Endothelial cell (in vitro differentiated cells): ENCODE results near the gene PUM1. TPM values are rescaled to one million over a fixed set of nuclear protein-coding genes. Genes with fewer than 3 reads are reported as not detected.
"Not testable (repeated sequence)": the region's sequence is repeated elsewhere in the genome, so short reads cannot be mapped to it uniquely, and the experiment has no call there.

ENCODE experiments used
- DNase-seq: peaks from one replicate; pipeline ENCODE4 v3.0.0; 2021; ENCODE audit warnings: low spot score
- H3K27ac Mint-ChIP-seq: one replicate; pipeline ENCODE4 v1.8.0; 2021; ENCODE audit warnings: mixed read lengths, inconsistent platforms; ENCODE audit not compliant: unreplicated experiment
- H3K27me3 Mint-ChIP-seq: one replicate; pipeline ENCODE4 v1.8.0; 2021; ENCODE audit warnings: mild to moderate bottlenecking, moderate library complexity, mixed read lengths, inconsistent platforms; ENCODE audit not compliant: unreplicated experiment
- H3K36me3 Mint-ChIP-seq: one replicate; pipeline ENCODE4 v1.8.0; 2021; ENCODE audit warnings: mild to moderate bottlenecking, low read depth, mixed read lengths, inconsistent platforms; ENCODE audit not compliant: unreplicated experiment
- H3K4me1 Mint-ChIP-seq: one replicate; pipeline ENCODE4 v1.8.0; 2021; ENCODE audit warnings: mild to moderate bottlenecking, mixed read lengths, inconsistent platforms; ENCODE audit not compliant: unreplicated experiment
- H3K4me3 Mint-ChIP-seq: one replicate; pipeline ENCODE4 v1.8.0; 2021; ENCODE audit warnings: mild to moderate bottlenecking, mixed read lengths, inconsistent platforms; ENCODE audit not compliant: unreplicated experiment
- H3K9me3 Mint-ChIP-seq: one replicate; pipeline ENCODE4 v1.8.0; 2021; ENCODE audit warnings: mixed read lengths, inconsistent platforms; ENCODE audit not compliant: unreplicated experiment
- total RNA-seq: library from RNA; stranded (reverse); fragmentation: NEBNext Ultra II Directional; extraction: Animal tissue kit (Norgen Biotek cat#: 25700); gene quantifications from one replicate; pipeline ENCODE4 v1.2.1, GENCODE V29; 2021; ENCODE audit not compliant: unreplicated experiment
- TF ChIP-seq, protein P1 (sequence below): fragments of 200-600 bp; sonication (generic); IDR thresholded peaks from one replicate; pipeline ENCODE4 v1.5.0; 2021; ENCODE audit warnings: antibody characterized with exemption; ENCODE audit not compliant: unreplicated experiment

Gene PUM1
- total RNA-seq, 1 donor from 2014 or later: 135 TPM

DNA sequence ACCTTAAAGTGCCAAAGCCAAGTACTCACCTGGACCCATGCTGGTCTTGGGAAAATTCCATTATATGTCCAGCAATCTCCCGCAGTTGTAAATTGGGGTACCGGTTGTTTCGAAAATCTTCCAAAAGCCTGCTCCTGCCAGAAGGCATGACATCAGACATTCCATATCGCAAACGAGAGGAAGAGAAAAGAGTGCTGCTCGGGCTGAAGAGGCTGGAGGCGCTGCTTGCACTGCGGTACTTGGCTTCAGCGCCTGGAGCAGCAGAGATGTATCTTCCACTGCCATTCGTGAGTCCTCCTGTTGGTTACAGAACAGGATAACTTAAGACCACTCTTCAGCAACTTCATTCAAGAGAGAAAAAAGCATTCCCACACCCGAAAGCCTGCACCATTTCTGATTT lies 111.8 kb downstream of the PUM1 start:
- Mint-ChIP-seq H3K27me3 (no peaks in the 10 kb centered on the region), H3K4me3 (no peak overlapping the region), H3K9me3 (no peaks in the 10 kb centered on the region), H3K4me1 (no peaks in the 10 kb centered on the region), H3K36me3 (peaks cover 37% of the 10 kb centered on the region), H3K27ac (no peak overlapping the region)
- TF ChIP-seq, protein P1, sequence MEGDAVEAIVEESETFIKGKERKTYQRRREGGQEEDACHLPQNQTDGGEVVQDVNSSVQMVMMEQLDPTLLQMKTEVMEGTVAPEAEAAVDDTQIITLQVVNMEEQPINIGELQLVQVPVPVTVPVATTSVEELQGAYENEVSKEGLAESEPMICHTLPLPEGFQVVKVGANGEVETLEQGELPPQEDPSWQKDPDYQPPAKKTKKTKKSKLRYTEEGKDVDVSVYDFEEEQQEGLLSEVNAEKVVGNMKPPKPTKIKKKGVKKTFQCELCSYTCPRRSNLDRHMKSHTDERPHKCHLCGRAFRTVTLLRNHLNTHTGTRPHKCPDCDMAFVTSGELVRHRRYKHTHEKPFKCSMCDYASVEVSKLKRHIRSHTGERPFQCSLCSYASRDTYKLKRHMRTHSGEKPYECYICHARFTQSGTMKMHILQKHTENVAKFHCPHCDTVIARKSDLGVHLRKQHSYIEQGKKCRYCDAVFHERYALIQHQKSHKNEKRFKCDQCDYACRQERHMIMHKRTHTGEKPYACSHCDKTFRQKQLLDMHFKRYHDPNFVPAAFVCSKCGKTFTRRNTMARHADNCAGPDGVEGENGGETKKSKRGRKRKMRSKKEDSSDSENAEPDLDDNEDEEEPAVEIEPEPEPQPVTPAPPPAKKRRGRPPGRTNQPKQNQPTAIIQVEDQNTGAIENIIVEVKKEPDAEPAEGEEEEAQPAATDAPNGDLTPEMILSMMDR: no peak
- no peak for DNase-seq

DNA sequence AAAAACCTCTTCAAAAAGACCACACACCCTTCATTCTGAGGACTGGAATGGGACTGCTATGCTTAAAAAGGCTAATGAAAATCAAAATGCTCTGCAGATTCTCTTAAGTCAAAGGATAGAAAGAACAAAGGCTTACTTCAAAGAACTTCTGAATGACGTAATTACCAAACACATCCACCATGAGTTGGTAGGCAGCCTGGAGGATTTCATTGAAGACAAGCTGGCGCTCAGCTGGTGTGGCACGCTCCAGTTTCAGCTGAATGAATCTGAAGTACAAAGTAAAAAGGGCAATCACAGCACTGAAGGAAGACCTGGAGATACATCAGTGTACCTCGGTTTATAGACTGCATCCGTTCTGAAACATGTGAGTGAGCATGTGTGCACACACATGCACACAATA lies 113.4 kb downstream of the PUM1 start:
- no peak for DNase-seq
- H3K27ac Mint-ChIP-seq: no peak overlapping the region
- no peaks in the 10 kb centered on the region for H3K9me3 Mint-ChIP-seq
- TF ChIP-seq, protein P1: no peak
- H3K36me3 Mint-ChIP-seq: peaks cover 39% of the 10 kb centered on the region
- peaks cover 8% of the 10 kb centered on the region for H3K4me1 Mint-ChIP-seq
- H3K27me3 Mint-ChIP-seq: peaks cover 2% of the 10 kb centered on the region
- H3K4me3 Mint-ChIP-seq: no peak overlapping the region

DNA sequence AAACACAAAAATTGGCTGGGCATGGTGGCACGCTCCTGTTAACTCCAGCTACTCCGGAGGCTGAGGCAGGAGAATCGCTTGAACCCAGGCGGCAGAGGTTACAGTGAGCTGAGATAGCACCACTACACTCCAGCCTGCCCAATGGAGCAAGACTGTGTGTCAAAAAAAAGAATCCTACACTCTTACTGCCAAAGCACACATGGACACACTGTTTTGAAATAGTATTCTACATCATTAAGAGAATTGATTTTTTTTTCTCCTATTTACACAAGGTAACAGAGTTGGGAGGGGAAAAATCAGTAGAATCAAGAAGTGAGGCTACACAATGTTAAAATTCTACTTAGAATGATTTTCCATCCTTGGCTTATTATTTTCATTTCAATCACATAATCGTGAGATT lies 114.8 kb downstream of the PUM1 start:
- DNase-seq: no peak
- H3K4me1 Mint-ChIP-seq: peaks cover 8% of the 10 kb centered on the region
- no peak overlapping the region for H3K27ac Mint-ChIP-seq
- H3K36me3 Mint-ChIP-seq: peaks cover 39% of the 10 kb centered on the region
- TF ChIP-seq, protein P1: no peak
- H3K27me3 Mint-ChIP-seq: peaks cover 2% of the 10 kb centered on the region
- no peaks in the 10 kb centered on the region for H3K9me3 Mint-ChIP-seq
- no peak overlapping the region for H3K4me3 Mint-ChIP-seq

DNA sequence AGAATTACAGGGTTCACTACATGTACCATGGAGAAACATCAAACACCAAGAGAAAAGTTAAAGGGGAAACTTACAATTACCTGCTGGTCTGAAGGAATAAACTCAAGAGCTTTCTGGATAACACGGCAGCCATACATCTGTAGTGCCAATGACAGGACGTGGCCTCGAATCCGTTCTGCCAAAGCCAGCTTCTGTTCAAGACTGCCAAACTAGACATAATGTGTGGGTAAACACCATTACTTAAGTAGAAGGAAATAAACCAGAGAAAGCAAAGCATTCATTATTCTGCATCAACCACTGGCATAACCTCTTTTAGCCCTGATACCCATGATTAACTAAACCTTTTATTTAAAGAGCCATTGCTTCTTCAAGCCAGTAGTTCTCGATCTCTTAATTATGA lies 115.5 kb downstream of the PUM1 start:
- Mint-ChIP-seq H3K36me3 (peaks cover 39% of the 10 kb centered on the region), H3K27ac (no peak overlapping the region), H3K4me3 (no peak overlapping the region), H3K27me3 (peaks cover 2% of the 10 kb centered on the region), H3K4me1 (peaks cover 8% of the 10 kb centered on the region), H3K9me3 (no peaks in the 10 kb centered on the region)
- TF ChIP-seq, protein P1: no peak
- DNase-seq: no peak

DNA sequence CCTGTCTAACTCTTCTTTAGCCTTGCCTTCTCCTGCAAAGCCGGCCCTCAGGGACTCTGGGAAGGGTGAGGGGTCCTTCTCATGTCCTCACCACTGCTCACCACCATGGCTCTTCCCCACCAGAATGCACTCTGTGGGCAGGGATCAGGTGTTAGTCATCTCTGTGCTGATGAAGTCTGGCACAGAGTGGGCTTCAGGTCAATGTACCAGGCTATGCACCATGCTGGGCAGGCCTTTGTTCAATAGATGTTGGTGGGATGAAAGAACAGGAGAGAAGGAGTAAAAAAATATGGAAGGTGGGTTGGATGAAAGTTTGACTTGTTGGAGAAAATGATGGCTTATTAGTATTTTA lies 116.1 kb downstream of the PUM1 start:
- not testable (repeated sequence) for H3K4me1 Mint-ChIP-seq, DNase-seq, H3K4me3 Mint-ChIP-seq, H3K9me3 Mint-ChIP-seq, H3K27me3 Mint-ChIP-seq, H3K27ac Mint-ChIP-seq
- H3K36me3 Mint-ChIP-seq: peaks cover 43% of the 10 kb centered on the region

DNA sequence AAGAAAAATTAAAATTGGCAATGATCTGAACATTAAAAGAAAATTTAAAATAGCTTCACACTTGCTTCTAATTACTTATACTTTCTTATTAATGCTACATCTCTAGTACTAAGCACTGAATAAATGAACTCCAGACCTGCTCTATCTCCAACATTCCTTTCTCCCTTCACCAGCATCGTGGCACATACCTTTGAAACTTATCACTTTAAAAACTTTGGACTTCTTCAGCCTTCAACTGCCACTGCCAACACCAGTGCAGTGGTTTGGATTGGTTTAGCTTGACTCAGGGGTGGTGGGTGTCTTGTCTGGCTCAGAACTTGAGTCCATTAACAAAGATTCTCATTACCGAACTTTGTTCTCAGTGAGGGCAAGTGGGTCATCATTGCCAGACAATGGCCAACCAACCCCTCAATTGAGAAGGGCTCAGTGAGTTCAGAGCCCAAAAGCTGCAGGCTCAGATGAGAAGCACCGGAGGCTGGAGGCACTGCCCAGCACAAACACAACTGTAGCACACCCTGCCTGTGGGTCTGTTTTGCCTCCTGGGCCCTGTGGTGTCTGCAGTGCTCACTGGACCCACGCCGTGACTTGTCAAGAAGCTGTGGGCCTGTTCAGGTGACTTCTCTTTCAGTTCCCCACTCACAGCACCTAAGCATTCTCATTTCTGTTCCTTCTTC lies 116.6 kb downstream of the PUM1 start:
- H3K27ac Mint-ChIP-seq: peak overlapping the region; percentile 25
- peaks cover 42% of the 10 kb centered on the region for H3K36me3 Mint-ChIP-seq
- DNase-seq, H3K27me3 Mint-ChIP-seq, H3K9me3 Mint-ChIP-seq, H3K4me1 Mint-ChIP-seq, H3K4me3 Mint-ChIP-seq: not testable (repeated sequence)
